ENCODE results near the gene TMEM14C.

GRCh38 chr6:10687582-10687981 is 35.3 kb upstream of the TMEM14C start:
- TF ChIP-seq CTCF (conservative IDR thresholded peaks at IDR 0.05 in 1 of 2, IDR thresholded peaks at IDR 0.05 in 1 of 2; ENCODE audit: extremely low read depth in 1 of 2, insufficient read depth in 1 of 2, low read depth in 1 of 2, low read length in 2 of 2) = no peak
- no peak for TF ChIP-seq EZH2 (IDR thresholded peaks at IDR 0.05; ENCODE audit: borderline replicate concordance, low read length)
